ENCODE data around the gene BCAS4.
"Not testable (repeated sequence)": the region's sequence is repeated elsewhere in the genome, so short reads cannot be mapped to it uniquely, and the experiment has no call there.

The BCAS4 gene

DNA sequence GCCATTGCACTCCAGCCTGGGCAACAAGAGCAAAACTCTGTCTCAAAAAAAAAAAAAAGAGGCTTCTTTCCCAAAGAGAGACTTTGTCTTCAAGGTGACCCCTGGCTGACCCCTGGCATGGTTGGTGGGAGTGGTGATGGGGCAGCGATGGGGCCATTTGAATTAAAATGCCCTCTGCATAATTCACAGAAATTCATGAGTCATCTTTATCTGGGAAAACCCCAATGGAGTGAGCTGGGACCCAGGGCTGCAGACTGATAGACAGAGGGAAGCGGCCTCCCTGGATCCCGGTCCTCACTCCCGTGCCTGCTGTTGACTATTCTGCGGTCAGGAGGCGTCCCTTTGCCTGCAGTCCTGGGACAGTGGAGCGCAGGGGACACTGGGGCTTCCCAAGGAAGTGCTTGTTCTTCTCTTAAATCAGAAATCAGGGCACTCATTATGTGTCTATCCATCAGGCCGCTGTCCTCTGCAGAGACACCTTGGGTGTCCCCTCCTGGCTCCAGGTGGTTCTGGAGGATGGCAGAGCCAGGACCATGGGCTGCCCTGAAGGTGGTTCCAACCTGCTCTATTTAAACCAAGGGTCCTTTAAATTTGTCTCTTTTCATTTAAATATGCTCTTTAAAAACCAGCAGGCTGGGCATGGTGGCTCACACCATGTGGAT is 23.3 kb upstream of the BCAS4 start:
- not testable (repeated sequence) for DNase-seq

DNA sequence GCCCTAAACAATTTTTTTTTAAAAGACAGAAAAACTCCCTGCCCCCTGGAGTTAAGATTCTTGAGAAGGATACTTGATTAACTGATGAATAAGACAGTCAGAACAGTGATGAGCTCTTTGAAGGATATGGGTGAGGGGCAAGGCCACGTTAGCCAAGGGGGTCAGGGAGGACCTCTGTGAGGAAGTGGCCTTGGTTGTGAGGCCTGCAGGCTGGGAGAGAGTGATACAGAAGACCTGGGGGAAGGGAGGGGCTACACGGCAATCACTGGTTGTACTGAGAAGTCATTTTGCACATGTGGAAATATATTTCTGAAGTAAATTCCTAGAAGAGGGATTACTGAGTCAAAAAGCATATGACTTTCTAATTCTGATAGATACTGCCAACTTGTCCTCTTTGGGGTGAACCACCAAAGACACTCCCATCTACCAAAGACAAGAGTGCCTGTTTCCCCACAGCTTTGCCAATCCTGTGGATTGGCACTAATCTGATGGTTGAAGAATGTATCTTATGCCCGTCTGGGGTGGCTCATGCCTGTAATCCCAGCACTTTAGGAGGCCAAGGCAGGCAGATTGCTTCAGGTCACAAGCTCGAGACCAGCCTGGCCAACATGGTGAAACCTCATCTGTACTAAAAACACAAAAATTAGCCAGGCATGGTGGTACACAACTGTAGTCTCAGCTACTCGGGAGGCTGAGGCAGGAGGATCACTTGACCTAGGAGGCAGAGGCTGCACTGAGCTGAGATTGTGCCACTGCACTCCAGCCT is 22.3 kb upstream of the BCAS4 start:
- no peak for DNase-seq

GRCh38 chr20:50774515-50774914 is 20.3 kb upstream of the BCAS4 start:
- DNase-seq: no peak

- DNase-seq: no peak
Observed at GRCh38 chr20:50776122-50776817, 18.6 kb upstream of the BCAS4 start.

DNA sequence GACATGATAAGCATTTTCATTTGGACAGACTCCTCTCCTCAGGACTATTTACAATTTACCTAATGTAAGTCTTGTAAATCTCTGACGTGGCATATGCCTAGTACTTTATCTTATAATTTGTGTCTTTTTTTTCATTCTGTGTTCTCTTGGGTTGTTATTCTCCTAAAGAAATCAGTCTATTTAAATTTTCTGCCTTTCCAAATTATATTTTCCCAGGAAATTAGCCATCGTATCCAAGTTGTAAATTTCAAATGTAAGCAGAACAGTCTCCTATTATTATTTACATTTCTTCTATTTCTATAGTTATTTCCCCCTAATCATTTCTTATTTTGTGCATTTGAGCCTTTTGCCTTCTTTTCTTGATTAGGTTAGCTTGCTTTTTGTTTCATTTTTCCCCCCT is 17.5 kb upstream of the BCAS4 start:
- no peak for DNase-seq

GRCh38 chr20:50778994-50779393 is 15.9 kb upstream of the BCAS4 start:
- DNase-seq: not testable (repeated sequence)

DNA sequence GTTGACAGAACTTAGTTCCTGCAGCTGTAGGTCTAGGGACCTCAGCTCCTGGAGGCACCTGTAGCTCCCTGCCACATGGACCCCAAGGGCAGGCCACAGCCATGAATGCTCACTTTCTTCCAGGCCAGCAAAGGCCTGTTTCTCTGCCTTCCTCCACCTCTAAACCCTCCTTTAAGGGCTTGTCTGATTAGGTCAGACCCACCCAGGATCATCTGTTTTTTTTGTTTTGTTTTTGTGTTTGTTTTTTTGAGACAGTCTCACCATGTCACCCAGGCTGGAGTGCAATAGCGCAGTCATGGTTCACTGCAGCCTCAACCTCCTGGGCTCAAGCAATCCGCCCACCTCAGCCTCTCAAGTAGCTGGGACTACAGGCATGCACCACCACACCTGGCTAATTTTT is 11.5 kb upstream of the BCAS4 start:
- no peak for DNase-seq

DNA sequence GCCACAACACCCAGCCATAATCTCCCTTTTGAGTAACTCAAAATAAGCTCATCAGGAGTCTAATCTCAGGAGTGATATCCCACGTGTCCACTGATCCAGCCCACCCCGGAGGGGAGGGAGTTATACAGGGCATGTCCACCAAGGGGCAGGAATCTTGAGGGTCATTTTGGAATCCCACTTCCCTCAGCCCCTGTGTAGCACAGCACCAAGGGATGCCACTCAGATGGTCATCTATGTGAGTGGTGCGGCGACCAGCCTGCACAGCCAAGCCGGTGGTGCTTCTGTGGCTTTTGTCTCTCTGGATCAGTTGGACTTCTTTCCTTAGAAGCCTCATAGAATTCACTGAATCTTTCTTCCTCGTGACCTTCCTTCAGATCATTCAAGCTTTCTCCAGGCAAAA is 11.0 kb upstream of the BCAS4 start:
- no peak for DNase-seq

GRCh38 chr20:50784464-50784863 is 10.4 kb upstream of the BCAS4 start:
- no peak for DNase-seq

- no peak for DNase-seq
Observed at GRCh38 chr20:50786703-50787102, 8.2 kb upstream of the BCAS4 start.

- no peak for DNase-seq
Observed at GRCh38 chr20:50787181-50787580, 7.7 kb upstream of the BCAS4 start.

- DNase-seq: no peak
Observed at GRCh38 chr20:50788045-50788991, 6.5 kb upstream of the BCAS4 start.

GRCh38 chr20:50789968-50790650 is 4.8 kb upstream of the BCAS4 start:
- no peak for DNase-seq

GRCh38 chr20:50790651-50791277 is 4.1 kb upstream of the BCAS4 start:
- DNase-seq: peak; percentile 7

- DNase-seq: no peak
Observed at GRCh38 chr20:50792708-50793574, 1.9 kb upstream of the BCAS4 start.

DNA sequence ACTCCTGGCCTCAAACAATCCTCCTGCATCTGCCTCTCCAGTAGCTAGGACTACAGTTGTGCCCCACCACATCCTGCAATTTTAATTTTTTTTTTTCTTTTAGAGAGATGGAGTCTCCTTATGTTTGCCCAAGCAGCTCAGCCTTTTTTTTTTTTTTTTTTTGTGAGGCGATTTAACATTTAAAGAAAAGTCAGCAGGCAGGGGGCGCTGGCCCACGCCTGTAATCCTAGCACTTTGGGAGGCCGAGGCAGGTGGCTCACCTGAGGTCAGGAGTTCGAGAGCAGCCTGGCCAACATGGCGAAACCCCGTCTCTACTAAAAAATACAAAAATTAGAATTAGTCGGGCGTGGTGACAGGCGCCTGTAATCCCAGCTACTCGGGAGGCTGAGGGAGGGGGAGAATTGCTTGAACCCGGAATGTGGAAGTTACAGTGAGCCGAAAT is 1.3 kb upstream of the BCAS4 start:
- not testable (repeated sequence) for DNase-seq

- DNase-seq: no peak
Observed at GRCh38 chr20:50794181-50794845, 548 bp upstream of the BCAS4 start.

- DNase-seq: no peak
Observed at GRCh38 chr20:50797142-50797541, 2.3 kb downstream of the BCAS4 start.

GRCh38 chr20:50798650-50799049 is 3.8 kb downstream of the BCAS4 start:
- DNase-seq: no peak

Data from NCI-H748 treated with DMSO at 0.1 percent for 48 hours (cell line).